Measurements from ENCODE around the gene ISOC1.

- TF ChIP-seq POLR2AphosphoS5 (IDR thresholded peaks at IDR 0.05; ENCODE audit: low read depth, low read length) (no peak), CTCF (IDR thresholded peaks at IDR 0.05) (no peak), REST (IDR thresholded peaks at IDR 0.05; ENCODE audit: insufficient read depth in 1 of 2, low read depth in 2 of 2, low read length in 1 of 2) (no peak), SIN3A (IDR thresholded peaks at IDR 0.05; ENCODE audit: borderline replicate concordance, insufficient read depth, low read depth, low read length) (no peak), TCF7L2 (IDR thresholded peaks at IDR 0.05; ENCODE audit: low read depth, low read length) (no peak)
Measured at GRCh38 chr5:129118405-129118804, 23.9 kb downstream of the ISOC1 start.
